GM12891 (cell line): ENCODE results near the gene CYYR1.

Experiments
- DNase-seq: peaks from one replicate; pipeline ENCODE4 v3.0.0; 2011; ENCODE audit warnings: low spot score; ENCODE audit not compliant: insufficient read length
- FAIRE-seq: peaks from 2 replicates; lab custom pipeline; 2011; peaks lifted over from hg19 to GRCh38; lab: Jason Lieb, UNC
- PAX5 ChIP-seq: IDR thresholded peaks from 2 replicates; pipeline ENCODE4 v1.6.1; 2011; ENCODE audit warnings: low read length, moderate library complexity, mild to moderate bottlenecking; ENCODE audit not compliant: insufficient read depth, severe bottlenecking
- POLR2A ChIP-seq: IDR thresholded peaks from 2 replicates; pipeline ENCODE4 v1.6.1; 2011; ENCODE audit warnings: low read depth, low read length, control low read depth
- POLR2AphosphoS5 ChIP-seq: IDR thresholded peaks from 2 replicates; pipeline ENCODE4 v1.6.1; 2011; ENCODE audit warnings: low read depth, low read length, control low read depth
- POU2F2 ChIP-seq: IDR thresholded peaks from 2 replicates; pipeline ENCODE4 v1.6.1; 2011; ENCODE audit warnings: low read depth, mild to moderate bottlenecking, control low read depth, low read length, moderate library complexity
- SPI1 ChIP-seq: IDR thresholded peaks from 2 replicates; pipeline ENCODE4 v1.6.1; 2011; ENCODE audit warnings: low read depth, low read length, control low read depth
- TAF1 ChIP-seq: IDR thresholded peaks from 2 replicates; pipeline ENCODE4 v1.6.1; 2011; ENCODE audit warnings: low read depth, low read length, control low read depth

Gene CYYR1

DNA sequence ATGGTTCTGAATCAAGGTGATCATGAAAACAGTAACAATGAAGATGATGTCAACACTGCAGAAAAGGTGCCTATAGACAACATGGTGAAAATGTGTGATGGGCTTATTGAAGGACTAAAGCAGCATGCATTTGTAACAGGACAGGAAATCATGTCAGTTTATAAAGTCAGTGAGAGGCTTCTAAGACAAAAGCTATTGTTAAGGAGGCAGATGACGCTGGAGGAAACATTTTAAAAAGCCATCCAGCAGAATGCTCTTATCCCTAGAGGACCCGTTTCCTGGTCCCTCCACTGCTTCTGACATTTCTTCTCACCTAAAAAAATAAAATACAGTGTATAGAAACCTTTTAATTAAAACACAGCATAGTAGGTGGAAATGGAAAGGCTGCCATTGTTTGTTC lies 40.9 kb downstream of the CYYR1 start:
- DNase-seq (no peak), FAIRE-seq (no peak)
- no peak for TF ChIP-seq TAF1
- TF ChIP-seq POLR2A = no peak
- no peak for TF ChIP-seq SPI1
- TF ChIP-seq POLR2AphosphoS5 = no peak
- TF ChIP-seq POU2F2 = no peak
- TF ChIP-seq PAX5 = no peak

DNA sequence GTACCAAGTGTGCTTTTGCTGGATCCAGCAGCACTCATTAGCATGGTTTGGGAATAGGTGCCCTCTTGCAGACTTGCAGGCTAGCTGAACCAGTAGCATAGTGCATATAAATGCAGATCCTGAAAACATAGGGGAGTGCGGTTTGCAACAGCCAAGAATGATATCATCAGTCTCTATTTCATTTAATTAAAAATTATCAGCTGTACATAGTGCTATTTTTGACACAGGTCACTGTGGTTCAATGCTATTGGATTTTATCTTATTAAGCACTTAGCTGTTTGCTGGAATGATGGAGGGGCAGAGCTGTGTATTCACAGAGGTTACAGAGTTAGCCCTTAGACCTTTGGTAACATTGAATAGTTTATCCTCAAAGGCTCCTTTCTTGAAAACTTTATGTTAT lies 43.6 kb downstream of the CYYR1 start:
- FAIRE-seq = no peak
- no peak for DNase-seq
- TF ChIP-seq TAF1 (no peak), POLR2A (no peak), POU2F2 (no peak), POLR2AphosphoS5 (no peak), PAX5 (no peak), SPI1 (no peak)

DNA sequence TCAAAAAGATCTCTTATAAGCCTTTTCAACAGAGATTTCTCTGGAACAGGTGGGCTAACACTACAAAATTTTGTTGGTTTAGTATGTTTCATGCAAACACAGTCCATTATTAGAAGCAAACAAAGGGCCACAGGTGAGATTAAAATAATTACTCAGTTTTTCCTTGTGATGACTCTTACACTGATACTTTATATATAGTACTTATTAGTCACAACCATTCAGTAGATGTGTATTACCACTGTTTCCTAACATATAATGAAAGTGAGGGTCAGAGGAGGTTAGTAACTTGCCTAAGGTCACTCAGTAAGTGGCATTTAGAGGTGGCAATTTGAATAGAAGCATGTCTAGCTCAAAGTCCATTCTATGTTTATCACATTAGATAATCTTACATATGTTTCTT lies 44.2 kb downstream of the CYYR1 start:
- no peak for FAIRE-seq
- TF ChIP-seq POU2F2 (no peak), POLR2A (no peak), PAX5 (no peak), SPI1 (no peak), TAF1 (no peak), POLR2AphosphoS5 (no peak)

DNA sequence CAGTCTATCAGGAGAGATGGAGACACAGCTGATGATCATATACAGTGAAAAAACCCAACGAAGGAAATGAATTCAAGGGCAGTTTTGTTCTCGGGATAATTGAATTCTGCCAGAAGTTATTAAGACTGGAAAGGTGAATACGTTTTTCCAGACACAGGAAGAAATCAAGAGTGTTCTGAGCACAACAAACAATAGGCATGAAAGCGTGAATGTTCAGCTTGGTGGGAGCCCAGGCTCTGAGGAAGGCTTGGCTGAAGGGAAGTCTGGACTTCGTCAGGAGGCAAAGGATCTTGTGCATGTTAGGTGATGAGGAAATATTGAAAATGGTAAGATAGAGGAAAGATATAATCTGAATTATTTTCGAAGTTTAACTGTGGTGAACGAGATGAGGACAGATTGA lies 50.4 kb downstream of the CYYR1 start:
- FAIRE-seq (no peak), DNase-seq (no peak)
- no peak for TF ChIP-seq TAF1
- no peak for TF ChIP-seq POLR2A

More for the DNA sequence above, 44.2 kb downstream of the CYYR1 start:
- no peak for DNase-seq

DNA sequence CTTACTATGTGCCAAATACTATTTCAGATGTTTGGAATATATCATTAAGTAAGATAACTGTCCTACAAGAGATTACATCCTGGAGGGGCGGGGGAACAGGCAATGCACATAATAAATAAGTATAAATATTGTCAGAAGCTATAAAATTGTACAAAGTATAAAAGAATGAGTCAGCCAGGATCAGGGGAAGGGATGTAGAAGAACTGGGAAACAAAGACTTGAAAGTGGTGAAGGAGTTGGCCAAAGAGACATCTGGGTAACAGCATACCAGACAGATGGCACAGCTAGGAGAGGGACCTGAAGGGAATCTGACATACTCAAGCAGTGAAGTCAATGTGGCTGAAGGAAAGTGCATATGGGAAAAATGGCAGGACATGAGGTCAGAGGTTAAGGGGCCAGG lies 53.9 kb downstream of the CYYR1 start:
- no peak for FAIRE-seq
- no peak for TF ChIP-seq POLR2AphosphoS5
- no peak for TF ChIP-seq TAF1
- no peak for TF ChIP-seq SPI1
- no peak for TF ChIP-seq POLR2A
- no peak for TF ChIP-seq PAX5
- DNase-seq = no peak

DNA sequence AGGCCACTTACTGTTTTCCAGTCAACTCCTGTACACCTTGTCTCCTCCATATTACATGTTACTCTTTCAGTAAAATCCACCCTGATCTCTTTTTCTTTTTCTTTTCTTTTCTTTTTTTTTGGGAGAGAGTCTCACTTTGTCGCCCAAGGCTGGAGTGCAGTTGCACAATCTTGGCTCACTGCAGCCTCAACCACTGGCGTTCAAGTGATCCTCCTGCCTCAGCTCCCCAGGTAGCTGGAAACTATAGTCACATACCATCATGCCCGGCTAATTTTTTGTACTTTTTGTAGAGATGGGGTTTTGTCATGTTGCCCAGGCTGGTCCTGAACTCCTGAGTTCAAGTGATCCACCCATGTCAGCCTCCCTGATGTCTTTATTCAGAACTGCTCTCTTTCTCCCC lies 57.8 kb downstream of the CYYR1 start:
- DNase-seq (no peak), FAIRE-seq (no peak)
- no peak for TF ChIP-seq POU2F2
- no peak for TF ChIP-seq TAF1
- no peak for TF ChIP-seq POLR2AphosphoS5
- no peak for TF ChIP-seq POLR2A
- TF ChIP-seq SPI1 = no peak
- no peak for TF ChIP-seq PAX5

DNA sequence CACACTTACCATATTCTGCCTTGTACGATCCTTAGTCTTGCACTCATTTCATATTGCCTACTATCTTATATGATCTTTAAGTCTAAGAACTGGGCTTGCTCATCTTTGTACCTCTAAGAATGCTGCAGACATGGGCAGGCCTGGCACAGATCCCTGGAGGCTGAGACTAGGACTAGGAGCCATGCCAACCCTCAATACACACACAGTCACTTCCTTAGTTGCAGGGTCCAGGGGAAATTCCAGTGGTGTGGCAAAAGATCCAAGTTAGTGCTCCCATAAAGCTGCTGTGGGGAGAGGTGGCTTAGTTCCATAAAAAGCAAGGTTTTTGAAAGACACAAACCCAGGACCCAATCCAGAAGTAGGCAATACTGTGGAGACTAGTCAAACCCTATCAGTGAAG lies 59.9 kb downstream of the CYYR1 start:
- DNase-seq (no peak), FAIRE-seq (no peak)
- TF ChIP-seq POLR2A = no peak
- no peak for TF ChIP-seq TAF1
- TF ChIP-seq POU2F2 = no peak
- TF ChIP-seq PAX5 = no peak
- no peak for TF ChIP-seq SPI1
- no peak for TF ChIP-seq POLR2AphosphoS5

DNA sequence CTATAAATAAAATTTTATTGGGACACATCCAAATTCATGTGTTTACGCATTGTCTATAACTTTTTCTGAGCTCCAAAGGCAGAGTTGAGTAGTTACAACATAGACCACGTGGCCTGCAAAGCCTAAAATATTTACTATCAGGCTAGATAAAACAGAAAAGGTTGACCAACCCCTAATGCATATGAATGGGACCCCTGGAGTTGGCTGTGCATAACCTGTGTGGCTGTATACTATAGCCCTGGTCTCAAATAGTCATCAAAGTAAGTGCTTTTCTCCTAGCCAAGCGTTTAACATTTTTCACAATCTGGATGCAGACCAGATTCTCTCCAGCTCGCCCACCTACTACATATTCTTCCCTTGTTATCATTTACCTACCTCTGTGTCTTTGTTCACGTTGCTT lies 60.4 kb downstream of the CYYR1 start:
- DNase-seq (no peak), FAIRE-seq (no peak)
- TF ChIP-seq POLR2AphosphoS5 (no peak), PAX5 (no peak), SPI1 (no peak), POU2F2 (no peak), POLR2A (no peak), TAF1 (no peak)

DNA sequence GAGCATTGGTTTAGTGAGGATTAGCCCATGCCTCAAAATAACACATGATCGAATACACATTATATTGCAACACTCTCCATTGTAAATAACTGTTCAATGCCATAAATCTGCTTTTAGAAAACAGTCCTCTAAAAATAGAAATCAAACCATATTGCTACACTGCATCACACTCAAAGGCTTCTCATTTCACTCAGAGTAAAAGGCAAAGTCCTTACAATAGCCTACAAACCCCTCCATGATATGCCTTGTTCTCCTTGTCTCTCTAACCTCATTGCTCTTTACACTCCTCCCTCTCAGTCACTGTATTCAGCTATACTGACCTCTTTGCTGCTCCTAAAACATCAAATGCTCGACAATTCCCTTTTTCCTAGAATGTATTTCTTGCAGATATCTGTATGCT lies 64.2 kb downstream of the CYYR1 start:
- DNase-seq (no peak), FAIRE-seq (no peak)
- TF ChIP-seq PAX5 (no peak), SPI1 (no peak), POLR2A (no peak), TAF1 (no peak), POLR2AphosphoS5 (no peak), POU2F2 (no peak)

DNA sequence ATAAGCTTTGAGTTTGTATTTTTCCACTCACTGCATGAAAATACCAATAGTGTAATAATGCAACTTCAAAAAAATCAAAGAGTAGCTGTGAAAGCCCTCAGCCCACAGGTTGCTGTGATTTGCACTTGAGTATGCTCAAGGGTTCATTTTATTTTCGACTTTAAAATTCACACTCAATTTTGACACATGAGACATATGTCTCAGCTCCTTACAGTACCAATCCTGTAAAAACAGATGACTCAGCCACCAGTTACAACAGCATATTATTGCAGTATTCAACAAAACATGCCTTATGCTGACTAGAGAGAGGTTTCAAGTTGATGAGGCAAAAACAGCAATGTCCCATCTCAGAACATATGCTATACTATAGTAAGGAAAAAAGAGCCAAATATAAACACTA lies 66.1 kb downstream of the CYYR1 start:
- TF ChIP-seq POLR2AphosphoS5 = no peak
- TF ChIP-seq TAF1 = no peak
- no peak for TF ChIP-seq PAX5
- TF ChIP-seq SPI1 = no peak
- DNase-seq = no peak
- no peak for FAIRE-seq
